Dermis microvascular lymphatic vessel endothelial cell (primary cell): Measurements from ENCODE around the gene TIMM10B. TPM values are rescaled to one million over a fixed set of nuclear protein-coding genes. Genes with fewer than 3 reads are reported as not detected.
"Not testable (repeated sequence)": the region's sequence is repeated elsewhere in the genome, so short reads cannot be mapped to it uniquely, and the experiment has no call there.

Experiments used
- DNase-seq, 2 donors: peaks; one replicate each; pipeline versions ENCODE4 v3.0.0 to v3.0.0-alpha.2; 2010; ENCODE audit warnings: low read depth in 2 of 2
- total RNA-seq: library from RNA; depleted of rRNA; stranded (reverse); fragments of >200 nt; gene quantifications from 2 replicates; pipeline ENCODE4 v1.2.1, GENCODE V29; 2014

The TIMM10B gene
- total RNA-seq, 1 donor from 2014 or later: 21.4 TPM

DNA sequence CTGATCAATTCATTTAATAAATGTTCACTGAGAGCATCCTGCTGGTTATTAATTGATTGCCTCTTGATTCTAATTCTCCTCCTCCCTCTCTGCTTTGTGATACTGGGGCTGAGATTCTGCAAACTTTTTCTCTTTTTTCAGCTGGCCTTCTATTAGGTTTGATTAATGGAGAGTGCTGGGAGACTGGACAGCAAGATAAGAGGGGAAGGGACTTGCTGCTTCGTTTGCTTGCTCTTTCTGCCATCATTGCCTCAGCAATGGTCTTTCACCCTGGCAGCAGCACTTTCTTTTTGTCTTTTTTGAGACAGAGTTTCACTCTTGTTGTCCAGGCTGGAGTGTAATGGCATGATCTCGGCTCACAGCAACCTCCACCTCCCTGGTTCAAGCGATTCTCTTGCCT is 22.9 kb downstream of the TIMM10B start:
- no peak for DNase-seq

DNA sequence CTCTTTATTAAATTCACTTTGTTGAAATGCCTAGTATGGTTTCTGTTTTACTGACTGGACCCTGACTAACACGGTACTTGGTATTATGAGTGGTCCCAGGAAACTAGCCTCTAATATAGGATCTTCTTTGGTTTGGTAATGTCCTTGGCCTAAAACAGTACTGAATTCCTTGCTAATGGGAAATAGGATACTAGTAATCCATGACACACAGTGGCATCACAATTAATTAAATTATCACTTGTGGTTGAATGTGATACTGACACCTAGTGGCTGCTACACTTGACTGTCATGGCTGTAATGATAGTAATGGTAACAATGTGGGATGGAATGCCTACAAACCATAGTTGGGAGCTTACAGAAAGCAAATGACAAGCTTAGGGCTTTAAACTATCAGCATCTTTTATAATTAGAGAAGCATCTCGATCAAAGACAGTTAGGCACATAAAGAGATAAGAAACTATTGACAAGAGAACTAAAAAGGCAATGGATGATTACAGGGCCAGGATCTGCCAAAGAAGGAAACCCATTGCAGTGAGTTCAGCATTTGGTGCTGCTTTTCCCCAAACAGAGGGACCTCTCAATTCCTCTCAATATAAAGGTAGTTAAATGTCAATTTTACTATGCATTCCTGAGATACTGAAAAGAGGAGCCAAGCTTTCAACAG is 24.4 kb downstream of the TIMM10B start:
- DNase-seq: peak; percentile 57 to 72

DNA sequence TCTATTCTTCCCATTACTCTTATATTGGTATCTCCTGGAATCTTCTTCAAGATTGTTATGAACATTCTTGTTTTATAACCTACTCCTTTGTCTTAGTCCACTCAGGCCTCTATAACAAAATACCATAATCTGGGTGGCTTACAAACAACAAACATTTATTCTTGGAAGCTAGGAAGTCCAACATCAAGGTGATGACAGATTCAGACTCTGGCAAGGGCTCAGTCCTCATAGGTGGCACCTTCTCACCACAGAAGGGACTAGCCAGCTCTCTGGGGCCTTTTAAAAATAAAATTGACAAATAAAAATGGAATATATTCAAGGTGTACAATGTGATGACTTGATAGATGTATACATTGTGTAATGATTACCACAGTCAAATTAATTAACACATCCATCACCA is 35.6 kb downstream of the TIMM10B start:
- no peak for DNase-seq

GRCh38 chr11:6520265-6520664 is 39.0 kb downstream of the TIMM10B start:
- no peak for DNase-seq

- not testable (repeated sequence) for DNase-seq
Measured at GRCh38 chr11:6521946-6522345, 40.6 kb downstream of the TIMM10B start.

DNA sequence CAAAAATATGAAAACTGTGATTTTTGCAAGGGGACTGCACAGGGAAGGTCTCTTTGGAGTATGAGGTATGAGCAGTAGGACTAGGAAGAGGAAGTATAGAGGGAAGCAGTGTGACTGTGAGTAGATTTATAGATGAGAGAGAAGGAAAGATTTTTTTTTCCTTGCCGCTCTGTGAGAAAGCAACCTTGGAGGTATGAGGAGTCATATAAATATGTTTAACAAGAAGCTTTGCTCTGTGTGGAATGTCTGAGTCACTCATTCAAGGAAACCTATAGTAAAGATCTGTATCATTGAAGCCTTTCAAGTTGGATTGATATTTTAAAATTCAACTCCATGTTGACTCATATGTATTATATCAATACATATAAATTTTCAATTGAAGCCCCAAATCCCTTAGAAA is 42.0 kb downstream of the TIMM10B start:
- DNase-seq: peak in 1 of 2 donors; percentile 42

GRCh38 chr11:6526411-6527135 is 45.3 kb downstream of the TIMM10B start:
- no peak for DNase-seq

DNA sequence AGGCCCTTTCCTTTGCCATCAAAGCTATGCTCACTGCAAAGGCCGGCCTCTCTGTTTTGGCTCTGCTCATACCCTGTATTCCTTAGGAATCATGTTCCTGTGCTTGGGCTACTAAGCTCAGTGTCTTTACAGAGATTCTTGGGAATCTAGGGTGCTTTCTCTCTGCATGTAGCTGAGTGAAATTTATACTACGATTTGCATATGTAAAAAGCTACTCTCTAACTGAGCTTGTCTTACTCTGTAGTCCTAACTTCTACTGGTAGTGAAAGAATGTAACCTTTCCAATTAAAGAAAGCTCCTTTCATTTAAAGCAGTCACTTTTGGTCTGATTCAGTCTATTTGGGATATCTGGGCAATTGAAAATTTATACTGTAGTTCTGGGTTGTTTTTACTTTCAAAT is 48.0 kb downstream of the TIMM10B start:
- no peak for DNase-seq

DNA sequence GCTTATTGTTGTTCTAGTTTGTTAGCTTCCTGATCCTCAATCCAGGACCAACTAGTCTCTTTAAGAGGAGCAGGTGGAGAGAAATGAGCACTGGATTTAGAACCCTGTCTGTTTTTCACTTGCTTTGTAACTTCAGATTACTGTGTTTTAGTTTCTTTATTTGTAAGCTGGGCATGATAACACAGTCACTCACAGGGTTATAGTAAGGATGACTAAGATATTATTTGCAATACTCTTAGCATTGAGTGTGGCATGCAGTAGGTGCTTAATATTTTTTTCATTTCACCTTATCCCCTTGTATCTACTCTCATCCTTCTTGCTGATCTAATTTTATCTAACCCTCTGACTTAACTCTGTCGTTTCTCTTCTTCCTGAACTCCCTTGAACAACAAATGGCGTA is 49.5 kb downstream of the TIMM10B start:
- DNase-seq: no peak

GRCh38 chr11:6531267-6531752 is 50.0 kb downstream of the TIMM10B start:
- DNase-seq: peak; percentile 35 to 58

Other genes starting within 250 kb of the TIMM10B start
- 6.9 and 11.1 TPM in 2 replicates for gene FHIP1B, start 246.9 kb upstream of the TIMM10B start, total RNA-seq
- gene CNGA4, start 242.4 kb upstream of the TIMM10B start, total RNA-seq: not detected in 2 replicates
- not detected in 2 replicates for gene CCKBR, start 221.7 kb upstream of the TIMM10B start, total RNA-seq
- 106 and 127 TPM in 2 replicates for gene CAVIN3, start 161.0 kb upstream of the TIMM10B start, total RNA-seq
- 13.7 and 20.7 TPM in 2 replicates for gene SMPD1, start 91.0 kb upstream of the TIMM10B start, total RNA-seq
- 23.1 and 34.4 TPM in 2 replicates for gene APBB1, start 62.4 kb upstream of the TIMM10B start, total RNA-seq
- 0.13 and 0.25 TPM in 2 replicates for gene HPX, start 40.5 kb upstream of the TIMM10B start, total RNA-seq
- gene TRIM3, start 7.6 kb upstream of the TIMM10B start, total RNA-seq: 15.3 and 23.3 TPM in 2 replicates
- gene ARFIP2, start 170 bp upstream of the TIMM10B start, total RNA-seq: 34.1 and 40.2 TPM in 2 replicates
- gene DNHD1, start 15.8 kb downstream of the TIMM10B start, total RNA-seq: 1.3 and 1.9 TPM in 2 replicates
- gene RRP8, start 122.1 kb downstream of the TIMM10B start, total RNA-seq: 8.1 and 9.2 TPM in 2 replicates
- 111 and 145 TPM in 2 replicates for gene ILK, start 122.3 kb downstream of the TIMM10B start, total RNA-seq
- gene TAF10, start 130.7 kb downstream of the TIMM10B start, total RNA-seq: 25.2 and 28.6 TPM in 2 replicates
- 46.2 and 154 TPM in 2 replicates for gene TPP1, start 137.9 kb downstream of the TIMM10B start, total RNA-seq
- gene DCHS1, start 174.3 kb downstream of the TIMM10B start, total RNA-seq: 21.4 and 54.1 TPM in 2 replicates
- gene MRPL17, start 201.8 kb downstream of the TIMM10B start, total RNA-seq: 40.6 and 51.2 TPM in 2 replicates